Natural killer cell (primary cell): ENCODE measurements around the gene CMTM6. TPM values are rescaled to one million over a fixed set of nuclear protein-coding genes. Genes with fewer than 3 reads are reported as not detected.

ENCODE experiments used
- ATAC-seq, 3 donors: fragments of 150-1000 bp in 2 of 3; fragments of 200-7000 bp in 1 of 3; cut with Tn5 transposase; 1 replicate in 1 of 3; 2 replicates in 2 of 3; pipeline ENCODE4 v1.10.0; 2021; ENCODE audit warnings: mild to moderate bottlenecking in 2 of 3, moderate library complexity in 2 of 3
- DNase-seq, 2 donors: peaks; one replicate each; pipeline versions ENCODE4 v3.0.0 to v3.0.0-alpha.2; 2013 to 2021; ENCODE audit warnings: mixed read lengths in 1 of 2
- H3K27ac ChIP-seq: one replicate; pipeline ENCODE4 v1.5.1; 2013; ENCODE audit warnings: mild to moderate bottlenecking, low read length
- H3K27me3 ChIP-seq: one replicate; pipeline ENCODE4 v1.6.1; 2013; ENCODE audit warnings: low read length; ENCODE audit not compliant: control insufficient read depth, insufficient read depth
- H3K36me3 ChIP-seq: one replicate; pipeline ENCODE4 v1.6.1; 2013; ENCODE audit warnings: low read length; ENCODE audit not compliant: control insufficient read depth, insufficient read depth
- H3K4me1 ChIP-seq: one replicate; pipeline ENCODE4 v1.6.1; 2013; ENCODE audit warnings: low read length; ENCODE audit not compliant: control insufficient read depth, insufficient read depth
- H3K4me3 ChIP-seq: one replicate; pipeline ENCODE4 v1.5.1; 2013; ENCODE audit warnings: low read length
- H3K9me3 ChIP-seq: one replicate; pipeline ENCODE4 v1.6.1; 2013; ENCODE audit warnings: low read length; ENCODE audit not compliant: control insufficient read depth, insufficient read depth
- H3K27ac Mint-ChIP-seq, 2 donors: one replicate each; pipeline ENCODE4 v1.8.0; 2022; ENCODE audit warnings: mild to moderate bottlenecking in 2 of 2, mixed read lengths in 2 of 2, moderate library complexity in 1 of 2
- H3K27me3 Mint-ChIP-seq, 2 donors: one replicate each; pipeline ENCODE4 v1.8.0; 2022; ENCODE audit warnings: low read depth in 2 of 2, mixed read lengths in 2 of 2
- H3K36me3 Mint-ChIP-seq: one replicate; pipeline ENCODE4 v1.8.0; 2022; ENCODE audit warnings: mixed read lengths
- H3K4me1 Mint-ChIP-seq, 2 donors: one replicate each; pipeline ENCODE4 v1.8.0; 2022; ENCODE audit warnings: mixed read lengths in 2 of 2
- H3K4me3 Mint-ChIP-seq: one replicate; pipeline ENCODE4 v1.8.0; 2022; ENCODE audit warnings: mild to moderate bottlenecking, moderate library complexity, mixed read lengths
- H3K9me3 Mint-ChIP-seq, 2 donors: one replicate each; pipeline ENCODE4 v1.8.0; 2022; ENCODE audit warnings: mixed read lengths in 2 of 2
- CTCF ChIP-seq: fragments of 200-600 bp; IDR thresholded peaks from one replicate; pipeline ENCODE4 v1.8.0; 2022; ENCODE audit warnings: antibody characterized with exemption
- WGBS: methylation state at CpG from one replicate; pipeline ENCODE4 v1.1.7; 2013; ENCODE audit warnings: missing lambda C conversion rate; ENCODE audit not compliant: insufficient coverage; 5-methylcytosine and 5-hydroxymethylcytosine counted together
- intact Hi-C: fragments of 100-400 bp; cut with micrococcal nuclease; formaldehyde crosslinking; loops from one replicate; pipeline ENCODE4 v1.14.2; 2022
- total RNA-seq, 4 donors: library from RNA; stranded (reverse); fragments of 120-200 nt in 1 of 4; gene quantifications; one replicate each; pipeline versions ENCODE4 v1.2.3 to v1.2.4, GENCODE V29; 2013 to 2022

CMTM6 gene
- total RNA-seq, 3 donors from 2014 or later (not counting 1 experiment from before 2014, with no cell fraction given), result 57.4 to 63.6 (median 59.5) TPM

GRCh38 chr3:32499585-32499984 lies 3.1 kb downstream of the CMTM6 start:
- no peaks in the 10 kb centered on the region for H3K9me3 Mint-ChIP-seq
- H3K27ac Mint-ChIP-seq, result peak overlapping the region; percentile 36 to 84
- H3K36me3 Mint-ChIP-seq, result no peaks in the 10 kb centered on the region
- H3K27me3 Mint-ChIP-seq, result no peaks in the 10 kb centered on the region
- Histone ChIP-seq H3K27me3 (no peaks in the 10 kb centered on the region), H3K4me3 (no peak overlapping the region), H3K4me1 (peaks cover 10% of the 10 kb centered on the region), H3K27ac (no peak overlapping the region), H3K9me3 (no peaks in the 10 kb centered on the region), H3K36me3 (peaks cover 5% of the 10 kb centered on the region)
- ATAC-seq (no peak), DNase-seq (no peak)
- H3K4me1 Mint-ChIP-seq, result peaks cover 43 to 46% of the 10 kb centered on the region in 2 donors
- H3K4me3 Mint-ChIP-seq, result peak overlapping the region; percentile 90
- TF ChIP-seq CTCF, result no peak
- 88% methylated on average over 1 of the region's 2 CpGs for WGBS
- intact Hi-C loops, result no loop called here

- WGBS, result 100% methylated on average over 2 of the region's 3 CpGs
- no peak for ATAC-seq
- no peak overlapping the region for H3K27ac Mint-ChIP-seq
- Histone ChIP-seq H3K27ac (no peak overlapping the region), H3K9me3 (no peaks in the 10 kb centered on the region), H3K36me3 (peaks cover 5% of the 10 kb centered on the region), H3K4me3 (no peak overlapping the region), H3K27me3 (no peaks in the 10 kb centered on the region), H3K4me1 (peaks cover 10% of the 10 kb centered on the region)
- intact Hi-C loops, result no loop called here
- H3K4me3 Mint-ChIP-seq, result no peak overlapping the region
- H3K36me3 Mint-ChIP-seq, result no peaks in the 10 kb centered on the region
- H3K9me3 Mint-ChIP-seq, result no peaks in the 10 kb centered on the region
- H3K4me1 Mint-ChIP-seq, result peaks cover 43 to 46% of the 10 kb centered on the region in 2 donors
- no peaks in the 10 kb centered on the region for H3K27me3 Mint-ChIP-seq
- no peak for TF ChIP-seq CTCF
- DNase-seq, result no peak
Observed at GRCh38 chr3:32498992-32499391, 3.7 kb downstream of the CMTM6 start.

- peaks cover 6% of the 10 kb centered on the region for H3K36me3 ChIP-seq
- H3K9me3 Mint-ChIP-seq, result no peaks in the 10 kb centered on the region
- no peak for TF ChIP-seq CTCF
- no peak overlapping the region for H3K4me3 Mint-ChIP-seq
- intact Hi-C loops, result no loop called here
- H3K27ac Mint-ChIP-seq, result peak overlapping the region in 1 of 2 donors; percentile 29
- peaks cover 10% of the 10 kb centered on the region for H3K4me1 ChIP-seq
- H3K4me1 Mint-ChIP-seq, result peaks cover 43 to 44% of the 10 kb centered on the region in 2 donors
- no peak overlapping the region for H3K27ac ChIP-seq
- H3K27me3 Mint-ChIP-seq, result no peaks in the 10 kb centered on the region
- WGBS, result 73% methylated on average over 2 of the region's 3 CpGs
- no peak overlapping the region for H3K4me3 ChIP-seq
- no peak for DNase-seq
- no peaks in the 10 kb centered on the region for H3K27me3 ChIP-seq
- ATAC-seq, result no peak
- no peaks in the 10 kb centered on the region for H3K9me3 ChIP-seq
- no peaks in the 10 kb centered on the region for H3K36me3 Mint-ChIP-seq
Observed at GRCh38 chr3:32498252-32498651, 4.4 kb downstream of the CMTM6 start.

GRCh38 chr3:32495609-32496008 lies 7.0 kb downstream of the CMTM6 start:
- intact Hi-C loops, result no loop called here
- DNase-seq (no peak), ATAC-seq (no peak)
- 94% methylated on average over 2 of the region's 2 CpGs for WGBS
- peaks cover 2% of the 10 kb centered on the region for H3K4me1 ChIP-seq
- H3K4me3 Mint-ChIP-seq, result no peak overlapping the region
- H3K4me3 ChIP-seq, result no peak overlapping the region
- peaks cover 25 to 26% of the 10 kb centered on the region in 2 donors for H3K4me1 Mint-ChIP-seq
- no peak overlapping the region for H3K27ac ChIP-seq
- no peak for TF ChIP-seq CTCF
- H3K9me3 Mint-ChIP-seq, result no peaks in the 10 kb centered on the region
- H3K27me3 ChIP-seq, result no peaks in the 10 kb centered on the region
- no peaks in the 10 kb centered on the region for H3K9me3 ChIP-seq
- peaks cover 19% of the 10 kb centered on the region for H3K36me3 ChIP-seq
- H3K27me3 Mint-ChIP-seq, result no peaks in the 10 kb centered on the region
- H3K27ac Mint-ChIP-seq, result peak overlapping the region in 1 of 2 donors; percentile 43
- no peaks in the 10 kb centered on the region for H3K36me3 Mint-ChIP-seq
